ENCODE measurements around the gene TMEM91.

- TF ChIP-seq CTCF (IDR thresholded peaks at IDR 0.05) (no peak), POLR2A (IDR thresholded peaks at IDR 0.05) (no peak)
Measured at GRCh38 chr19:41362143-41362847, 14.0 kb upstream of the TMEM91 start.
